ENCODE results near the gene UNC5C. TPM values are rescaled to one million over a fixed set of nuclear protein-coding genes. Genes with fewer than 3 reads are reported as not detected.

UNC5C gene
- total and polyA plus RNA-seq, 10 of the 15 experiments (the other 5 are each of a cell fraction or from before 2014, with no cell fraction given), result 0.02 to 2.0 (median 0.15) TPM; not detected in 1

DNA sequence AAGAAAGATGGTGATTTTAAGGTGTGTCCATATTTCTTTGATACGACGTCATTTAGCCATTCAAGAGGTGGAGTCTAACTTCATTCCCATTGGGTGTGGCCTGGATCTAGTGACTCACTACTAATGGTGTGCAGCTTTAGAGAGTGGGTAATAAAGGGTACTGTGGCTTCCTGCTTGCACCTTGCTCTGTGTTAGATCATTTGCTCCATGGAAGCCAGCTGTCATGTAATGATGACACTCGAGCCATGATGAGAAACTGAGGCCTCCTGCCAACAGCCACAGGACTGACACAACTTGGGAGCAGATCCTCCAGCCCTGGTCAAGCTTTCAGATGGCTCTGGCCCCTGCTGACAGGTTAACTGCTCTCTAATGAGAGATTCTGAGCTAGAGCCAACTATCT is 82.0 kb downstream of the UNC5C start:
- BruUV-seq (replicated peaks), result no TSS peak
- 22% methylated on average over 3 of the region's 3 CpGs for WGBS (ENCODE audit: insufficient coverage, insufficient replicate concordance, low lambda C conversion rate, missing lambda C conversion rate)
- no peaks in the 10 kb centered on the region for H3K4me1 ChIP-seq (ENCODE audit: control insufficient read depth, insufficient read depth, low read length)
- in situ Hi-C loops (cut with MboI) (no loop called here), intact Hi-C loops (cut with micrococcal nuclease; ENCODE audit: unreplicated experiment) (no loop called here)
- ChIA-PET POLR2A (no interaction called here), SMC1A (ENCODE audit: uncharacterized antibody, unreplicated experiment) (no interaction called here), RAD21 (ENCODE audit: unreplicated experiment) (no interaction called here), CTCF (no interaction called here)
- no peaks in the 10 kb centered on the region for H3K36me3 ChIP-seq (ENCODE audit: control insufficient read depth in 2 of 2, insufficient read depth in 2 of 2, low read length in 1 of 2)
- no peak overlapping the region for H3K27ac ChIP-seq (ENCODE audit: control insufficient read depth, insufficient read depth)
- H2AFZ ChIP-seq (ENCODE audit: control insufficient read depth, low read depth, low read length), result no peak overlapping the region
- H3K9me3 ChIP-seq (replicated peaks; ENCODE audit: control insufficient read depth, insufficient read depth, low read length), result no peaks in the 10 kb centered on the region
- no peak for ATAC-seq
- H3K4me2 ChIP-seq (ENCODE audit: control insufficient read depth, insufficient read depth), result no peak overlapping the region
- no peaks in the 10 kb centered on the region for H3K27me3 ChIP-seq (replicated peaks in 1 of 2; ENCODE audit: control insufficient read depth in 2 of 2, insufficient read depth in 2 of 2, low read length in 1 of 2)
- no peak overlapping the region for H3K4me3 ChIP-seq
- no peak for DNase-seq (ENCODE audit: low read depth, low spot score)
- TF ChIP-seq RUNX3 (IDR thresholded peaks at IDR 0.05; ENCODE audit: low read length), result no peak
- TF ChIP-seq, protein P1, sequence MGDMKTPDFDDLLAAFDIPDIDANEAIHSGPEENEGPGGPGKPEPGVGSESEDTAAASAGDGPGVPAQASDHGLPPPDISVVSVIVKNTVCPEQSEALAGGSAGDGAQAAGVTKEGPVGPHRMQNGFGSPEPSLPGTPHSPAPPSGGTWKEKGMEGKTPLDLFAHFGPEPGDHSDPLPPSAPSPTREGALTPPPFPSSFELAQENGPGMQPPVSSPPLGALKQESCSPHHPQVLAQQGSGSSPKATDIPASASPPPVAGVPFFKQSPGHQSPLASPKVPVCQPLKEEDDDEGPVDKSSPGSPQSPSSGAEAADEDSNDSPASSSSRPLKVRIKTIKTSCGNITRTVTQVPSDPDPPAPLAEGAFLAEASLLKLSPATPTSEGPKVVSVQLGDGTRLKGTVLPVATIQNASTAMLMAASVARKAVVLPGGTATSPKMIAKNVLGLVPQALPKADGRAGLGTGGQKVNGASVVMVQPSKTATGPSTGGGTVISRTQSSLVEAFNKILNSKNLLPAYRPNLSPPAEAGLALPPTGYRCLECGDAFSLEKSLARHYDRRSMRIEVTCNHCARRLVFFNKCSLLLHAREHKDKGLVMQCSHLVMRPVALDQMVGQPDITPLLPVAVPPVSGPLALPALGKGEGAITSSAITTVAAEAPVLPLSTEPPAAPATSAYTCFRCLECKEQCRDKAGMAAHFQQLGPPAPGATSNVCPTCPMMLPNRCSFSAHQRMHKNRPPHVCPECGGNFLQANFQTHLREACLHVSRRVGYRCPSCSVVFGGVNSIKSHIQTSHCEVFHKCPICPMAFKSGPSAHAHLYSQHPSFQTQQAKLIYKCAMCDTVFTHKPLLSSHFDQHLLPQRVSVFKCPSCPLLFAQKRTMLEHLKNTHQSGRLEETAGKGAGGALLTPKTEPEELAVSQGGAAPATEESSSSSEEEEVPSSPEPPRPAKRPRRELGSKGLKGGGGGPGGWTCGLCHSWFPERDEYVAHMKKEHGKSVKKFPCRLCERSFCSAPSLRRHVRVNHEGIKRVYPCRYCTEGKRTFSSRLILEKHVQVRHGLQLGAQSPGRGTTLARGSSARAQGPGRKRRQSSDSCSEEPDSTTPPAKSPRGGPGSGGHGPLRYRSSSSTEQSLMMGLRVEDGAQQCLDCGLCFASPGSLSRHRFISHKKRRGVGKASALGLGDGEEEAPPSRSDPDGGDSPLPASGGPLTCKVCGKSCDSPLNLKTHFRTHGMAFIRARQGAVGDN (IDR thresholded peaks at IDR 0.05), result no peak
- no peak for TF ChIP-seq NFYB (IDR thresholded peaks at IDR 0.05; ENCODE audit: insufficient read depth, low read depth, low read length)
- no peak for TF ChIP-seq TCF3 (IDR thresholded peaks at IDR 0.05; ENCODE audit: borderline replicate concordance, insufficient read depth, low read depth, low read length)
- TF ChIP-seq WRNIP1 (IDR thresholded peaks at IDR 0.05; ENCODE audit: borderline replicate concordance, low read depth, low read length), result no peak
- TF ChIP-seq, protein P2, sequence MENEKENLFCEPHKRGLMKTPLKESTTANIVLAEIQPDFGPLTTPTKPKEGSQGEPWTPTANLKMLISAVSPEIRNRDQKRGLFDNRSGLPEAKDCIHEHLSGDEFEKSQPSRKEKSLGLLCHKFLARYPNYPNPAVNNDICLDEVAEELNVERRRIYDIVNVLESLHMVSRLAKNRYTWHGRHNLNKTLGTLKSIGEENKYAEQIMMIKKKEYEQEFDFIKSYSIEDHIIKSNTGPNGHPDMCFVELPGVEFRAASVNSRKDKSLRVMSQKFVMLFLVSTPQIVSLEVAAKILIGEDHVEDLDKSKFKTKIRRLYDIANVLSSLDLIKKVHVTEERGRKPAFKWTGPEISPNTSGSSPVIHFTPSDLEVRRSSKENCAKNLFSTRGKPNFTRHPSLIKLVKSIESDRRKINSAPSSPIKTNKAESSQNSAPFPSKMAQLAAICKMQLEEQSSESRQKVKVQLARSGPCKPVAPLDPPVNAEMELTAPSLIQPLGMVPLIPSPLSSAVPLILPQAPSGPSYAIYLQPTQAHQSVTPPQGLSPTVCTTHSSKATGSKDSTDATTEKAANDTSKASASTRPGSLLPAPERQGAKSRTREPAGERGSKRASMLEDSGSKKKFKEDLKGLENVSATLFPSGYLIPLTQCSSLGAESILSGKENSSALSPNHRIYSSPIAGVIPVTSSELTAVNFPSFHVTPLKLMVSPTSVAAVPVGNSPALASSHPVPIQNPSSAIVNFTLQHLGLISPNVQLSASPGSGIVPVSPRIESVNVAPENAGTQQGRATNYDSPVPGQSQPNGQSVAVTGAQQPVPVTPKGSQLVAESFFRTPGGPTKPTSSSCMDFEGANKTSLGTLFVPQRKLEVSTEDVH (IDR thresholded peaks at IDR 0.05; ENCODE audit: low read depth, partially characterized antibody), result no peak
- TF ChIP-seq GABPA (IDR thresholded peaks at IDR 0.05; ENCODE audit: low read depth), result no peak
- TF ChIP-seq, protein P3, sequence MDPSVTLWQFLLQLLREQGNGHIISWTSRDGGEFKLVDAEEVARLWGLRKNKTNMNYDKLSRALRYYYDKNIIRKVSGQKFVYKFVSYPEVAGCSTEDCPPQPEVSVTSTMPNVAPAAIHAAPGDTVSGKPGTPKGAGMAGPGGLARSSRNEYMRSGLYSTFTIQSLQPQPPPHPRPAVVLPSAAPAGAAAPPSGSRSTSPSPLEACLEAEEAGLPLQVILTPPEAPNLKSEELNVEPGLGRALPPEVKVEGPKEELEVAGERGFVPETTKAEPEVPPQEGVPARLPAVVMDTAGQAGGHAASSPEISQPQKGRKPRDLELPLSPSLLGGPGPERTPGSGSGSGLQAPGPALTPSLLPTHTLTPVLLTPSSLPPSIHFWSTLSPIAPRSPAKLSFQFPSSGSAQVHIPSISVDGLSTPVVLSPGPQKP (IDR thresholded peaks at IDR 0.05; ENCODE audit: low read depth, low read length), result no peak
- no peak for FAIRE-seq
- H3K9ac ChIP-seq (ENCODE audit: control insufficient read depth, insufficient read depth, low read length), result no peak overlapping the region
- H3K79me2 ChIP-seq (ENCODE audit: control insufficient read depth, insufficient read depth, low read length), result no peaks in the 10 kb centered on the region
- H4K20me1 ChIP-seq (ENCODE audit: control insufficient read depth, insufficient read depth), result no peaks in the 10 kb centered on the region

All from GM12878 (cell line).